Thyroid gland (tissue), 4 donors: Measurements from ENCODE around the gene PHACTR3.

Source experiments
- CTCF ChIP-seq, 6 experiments: fragments of 200-600 bp in 3 of 6; fragments of 450-650 bp in 3 of 6; sonication (generic) in 3 of 6; IDR thresholded peaks; one replicate each; pipeline ENCODE4 v1.5.1; 2016 to 2019; ENCODE audit warnings: antibody characterized with exemption in 6 of 6, mild to moderate bottlenecking in 2 of 6, inconsistent platforms in 1 of 6, moderate library complexity in 1 of 6
- POLR2A ChIP-seq, 2 donors: fragments of 450-650 bp; IDR thresholded peaks; one replicate each; pipeline ENCODE4 v1.6.1; 2017; ENCODE audit warnings: antibody characterized with exemption in 2 of 2, mild to moderate bottlenecking in 2 of 2, moderate library complexity in 1 of 2

GRCh38 chr20:59646487-59646886, 42.1 kb downstream of the PHACTR3 start:
- TF ChIP-seq CTCF (IDR thresholded peaks at IDR 0.05) (no peak), POLR2A (IDR thresholded peaks at IDR 0.05) (no peak)
